HTERT RPE-1 (cell line): ENCODE results near the gene KRT77.
"Not testable (repeated sequence)": the region's sequence is repeated elsewhere in the genome, so short reads cannot be mapped to it uniquely, and the experiment has no call there.

Experiments
- in situ Hi-C: fragments of 300-500 bp; cut with MboI; formaldehyde crosslinking; loops from 4 replicates; pipeline ENCODE4 v1.14.3; 2020; ENCODE audit warnings: low sequenced_read_pairs

Gene KRT77

DNA sequence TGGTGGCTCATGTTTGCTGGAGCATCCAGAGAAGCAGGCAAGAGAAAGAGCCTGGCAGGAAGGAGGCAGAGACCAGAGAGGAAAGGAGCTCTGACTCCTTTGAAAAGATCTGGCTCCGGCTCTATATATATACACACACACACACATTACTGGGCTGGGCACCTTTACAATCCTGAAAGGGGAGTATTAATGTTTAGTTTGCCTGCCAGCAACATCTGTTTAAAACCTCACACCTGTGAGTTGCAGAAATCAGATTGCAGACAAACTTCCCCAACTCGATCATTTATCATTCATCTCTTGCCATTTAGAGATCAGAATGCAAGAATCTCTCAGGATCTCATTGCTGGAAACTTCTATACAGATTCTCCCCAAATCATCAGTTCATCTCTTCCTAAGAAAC, at the start of gene KRT77:
Gene KRT77 (minus strand): TSS at position 101 of the 400 bp plus-strand sequence. CDS start 90 bp downstream, at position 11.
- in situ Hi-C loops, result no loop called here

DNA sequence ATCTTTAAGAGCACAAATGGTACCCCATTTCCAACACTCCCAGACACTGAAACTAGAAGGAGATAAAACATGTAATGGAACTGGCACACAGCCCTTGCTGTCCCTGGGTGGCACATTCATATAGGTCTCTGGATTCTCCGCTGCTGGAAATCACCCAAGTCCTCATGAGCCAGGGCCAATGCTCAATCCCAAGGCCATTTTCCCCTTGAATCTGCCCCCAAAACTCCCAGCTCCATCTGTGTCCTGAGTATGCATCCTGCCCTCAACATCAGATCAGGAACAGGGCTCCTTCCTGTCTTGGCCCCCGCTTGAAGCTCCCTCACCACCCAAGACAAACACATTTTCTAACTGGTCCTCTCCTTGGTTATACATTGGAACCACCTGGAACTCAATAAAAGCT, 49.2 kb upstream of the KRT77 start:
- in situ Hi-C loops, result no loop called here

DNA sequence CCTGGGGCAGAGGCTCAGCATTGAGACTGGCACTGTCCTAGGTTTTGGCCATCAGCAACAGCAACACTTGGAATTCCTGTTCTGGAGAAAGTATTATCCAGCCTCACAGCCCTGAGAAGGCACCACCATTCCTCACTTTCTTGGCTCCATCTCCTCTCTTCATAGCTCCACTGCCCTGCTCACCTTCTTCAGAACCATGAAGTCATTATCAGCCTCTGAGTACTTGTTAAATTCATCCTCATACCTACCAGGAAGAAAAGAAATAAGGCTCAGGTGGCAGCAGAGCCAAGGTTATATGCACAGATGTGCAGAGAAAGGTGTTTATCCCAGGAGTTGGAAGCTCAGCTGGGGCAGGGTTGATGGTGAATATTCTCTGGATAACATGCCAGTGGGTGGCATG, 48.5 kb upstream of the KRT77 start:
- in situ Hi-C loops, result no loop called here

DNA sequence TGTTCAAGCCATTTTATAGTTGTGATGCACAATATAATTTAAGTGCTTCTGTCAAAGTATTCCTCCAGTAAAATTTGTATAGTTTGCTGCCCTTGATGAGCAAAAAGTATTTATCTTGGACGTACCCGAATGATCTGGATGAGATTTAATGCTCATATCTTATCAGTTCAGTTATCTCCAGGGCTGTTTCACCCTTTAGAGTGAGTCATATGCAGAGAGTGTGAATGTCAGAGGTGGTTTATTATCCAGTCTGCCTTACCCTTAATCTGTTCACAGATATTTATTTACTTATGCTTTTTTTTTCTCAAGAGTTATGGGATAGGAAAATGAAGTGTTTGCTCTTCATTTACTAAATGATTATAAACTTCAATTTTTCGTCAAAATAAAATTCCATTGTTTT, 47.2 kb upstream of the KRT77 start:
- in situ Hi-C loops, result not testable (repeated sequence)

DNA sequence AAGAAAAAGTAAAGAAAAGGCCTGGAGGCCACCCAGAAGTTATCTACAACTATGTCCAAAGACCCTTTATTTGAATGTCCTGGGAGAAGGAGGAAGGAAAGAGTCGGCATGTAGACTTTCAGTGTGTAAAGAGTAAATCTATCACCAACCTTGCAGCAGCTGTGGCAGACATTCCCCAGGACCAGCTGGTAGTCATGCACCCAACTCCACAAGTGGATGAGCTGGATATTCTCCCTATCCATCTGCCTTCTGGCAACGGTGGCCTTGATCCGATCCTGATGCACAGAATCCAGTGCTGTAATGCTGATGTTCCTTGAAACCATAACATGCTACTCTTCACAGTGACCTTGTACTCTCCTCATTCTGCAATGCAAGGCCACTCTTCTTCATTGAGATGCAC, 46.5 kb upstream of the KRT77 start:
- in situ Hi-C loops, result no loop called here

DNA sequence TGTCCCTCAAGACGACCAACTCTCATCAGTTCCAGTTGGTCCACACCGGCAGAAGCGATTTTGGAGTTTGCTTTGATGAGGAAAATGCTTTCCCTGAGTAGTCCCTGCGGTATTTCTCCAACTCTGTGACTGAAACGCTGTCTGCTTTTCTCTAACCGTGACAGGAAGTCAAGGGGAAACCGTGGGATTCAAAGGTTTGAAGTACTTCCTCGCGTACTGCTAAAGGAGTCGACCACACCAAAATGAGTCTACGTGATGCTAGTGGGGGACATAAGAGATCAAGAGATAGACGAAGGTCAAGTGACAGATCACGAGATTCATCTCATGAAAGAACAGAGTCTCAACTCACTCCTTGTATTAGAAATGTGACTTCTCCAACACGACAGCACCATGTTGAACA, 45.3 kb upstream of the KRT77 start:
- in situ Hi-C loops, result no loop called here

DNA sequence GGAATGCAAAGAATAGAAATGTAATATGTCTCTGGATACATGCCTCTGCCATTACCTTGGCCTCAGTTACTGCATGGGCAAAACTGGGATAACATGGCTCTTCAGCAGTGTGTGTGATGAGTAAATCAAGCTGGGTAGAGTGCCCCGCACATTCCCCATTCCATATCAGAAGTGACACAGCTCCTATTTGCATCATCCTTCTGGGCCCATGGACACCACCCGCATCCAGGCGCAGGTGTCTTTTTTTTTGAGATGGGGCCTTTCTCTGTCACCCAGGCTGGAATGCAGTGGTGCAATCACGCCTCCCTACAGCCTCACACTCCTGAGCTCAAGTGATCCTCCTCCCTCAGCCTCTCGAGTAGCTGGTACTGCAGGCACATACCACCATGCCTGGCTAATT, 42.2 kb upstream of the KRT77 start:
- in situ Hi-C loops, result no loop called here

DNA sequence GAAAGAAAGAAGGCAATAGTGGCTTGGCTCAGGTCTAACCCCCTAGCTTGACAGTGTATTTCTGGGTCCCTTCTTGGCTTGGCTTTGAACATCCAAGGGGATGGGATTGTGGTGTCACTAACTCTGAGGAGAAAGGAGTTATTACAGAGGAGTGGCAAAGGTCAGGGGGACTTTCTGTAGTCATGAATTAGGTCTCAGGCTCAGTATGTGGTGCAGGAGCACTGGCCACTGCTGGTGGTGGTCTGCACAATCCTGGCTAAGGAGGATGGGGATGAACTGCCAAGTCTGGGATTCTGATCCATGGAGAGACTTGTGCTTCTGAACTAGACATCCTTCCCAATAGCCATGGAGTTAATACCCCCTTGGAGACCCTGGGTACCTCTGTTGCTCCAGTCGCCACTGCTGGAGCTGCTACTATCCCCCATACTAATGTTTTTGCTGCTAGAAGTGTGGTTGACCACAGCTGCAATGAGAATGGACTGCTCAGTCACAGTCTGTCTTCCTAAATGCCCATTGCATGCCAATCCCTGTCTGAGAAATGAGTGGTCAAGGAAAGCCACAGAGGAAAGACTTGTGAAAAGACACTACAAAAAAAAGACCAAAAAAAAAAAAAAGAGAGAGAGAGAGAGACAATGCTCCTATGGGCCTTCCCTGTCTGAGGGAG, 41.3 kb upstream of the KRT77 start:
- in situ Hi-C loops, result no loop called here

DNA sequence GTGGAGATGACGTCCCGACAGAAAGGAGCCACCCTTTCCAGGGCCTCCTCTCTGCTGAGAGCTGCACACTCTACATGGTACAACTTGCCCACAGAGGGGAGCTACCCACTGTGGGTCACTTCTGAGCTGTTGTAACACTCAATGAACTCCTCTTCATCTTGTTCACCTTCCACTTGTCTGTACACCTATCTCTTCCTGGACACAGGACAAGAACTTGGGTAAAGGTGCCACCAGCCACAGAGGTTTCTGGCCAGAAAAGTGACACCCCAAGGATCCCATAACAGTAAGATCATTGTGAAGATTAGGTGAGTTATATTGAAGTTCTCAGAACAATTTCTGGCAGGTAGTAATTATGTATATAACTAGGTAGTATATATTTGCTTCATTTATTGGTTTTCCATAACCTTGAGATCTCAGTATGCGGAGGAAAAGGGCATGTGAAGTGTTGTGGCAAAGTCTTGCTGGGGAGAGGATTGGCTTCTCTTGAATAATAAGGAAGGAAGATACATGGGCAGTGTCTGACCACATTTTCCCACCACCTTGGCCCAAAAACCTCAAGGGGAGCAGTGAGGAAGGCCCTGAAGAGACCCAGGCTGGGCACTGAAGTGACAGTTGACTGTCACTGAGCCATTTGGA, 39.6 kb upstream of the KRT77 start:
- in situ Hi-C loops, result no loop called here

DNA sequence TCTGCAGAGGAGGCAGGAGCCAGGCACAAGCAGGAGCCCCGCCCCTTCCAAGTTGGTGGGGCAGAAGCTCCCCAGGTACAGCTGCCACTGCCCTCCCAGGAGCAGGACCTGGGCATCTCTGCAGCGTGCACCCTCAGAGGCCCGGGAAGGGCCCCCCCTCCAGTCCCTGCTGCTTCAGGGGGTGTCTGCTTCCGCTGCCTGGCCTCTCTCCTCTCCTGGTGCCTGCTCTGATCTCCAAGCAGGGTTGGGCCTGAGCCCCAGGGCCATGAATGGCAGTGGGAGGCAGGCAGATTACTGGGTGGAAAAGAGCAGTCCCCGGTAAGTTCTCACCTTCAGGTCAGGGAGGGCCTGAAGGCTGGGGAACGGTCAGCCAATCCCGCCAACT, 38.9 kb upstream of the KRT77 start:
- in situ Hi-C loops, result no loop called here

DNA sequence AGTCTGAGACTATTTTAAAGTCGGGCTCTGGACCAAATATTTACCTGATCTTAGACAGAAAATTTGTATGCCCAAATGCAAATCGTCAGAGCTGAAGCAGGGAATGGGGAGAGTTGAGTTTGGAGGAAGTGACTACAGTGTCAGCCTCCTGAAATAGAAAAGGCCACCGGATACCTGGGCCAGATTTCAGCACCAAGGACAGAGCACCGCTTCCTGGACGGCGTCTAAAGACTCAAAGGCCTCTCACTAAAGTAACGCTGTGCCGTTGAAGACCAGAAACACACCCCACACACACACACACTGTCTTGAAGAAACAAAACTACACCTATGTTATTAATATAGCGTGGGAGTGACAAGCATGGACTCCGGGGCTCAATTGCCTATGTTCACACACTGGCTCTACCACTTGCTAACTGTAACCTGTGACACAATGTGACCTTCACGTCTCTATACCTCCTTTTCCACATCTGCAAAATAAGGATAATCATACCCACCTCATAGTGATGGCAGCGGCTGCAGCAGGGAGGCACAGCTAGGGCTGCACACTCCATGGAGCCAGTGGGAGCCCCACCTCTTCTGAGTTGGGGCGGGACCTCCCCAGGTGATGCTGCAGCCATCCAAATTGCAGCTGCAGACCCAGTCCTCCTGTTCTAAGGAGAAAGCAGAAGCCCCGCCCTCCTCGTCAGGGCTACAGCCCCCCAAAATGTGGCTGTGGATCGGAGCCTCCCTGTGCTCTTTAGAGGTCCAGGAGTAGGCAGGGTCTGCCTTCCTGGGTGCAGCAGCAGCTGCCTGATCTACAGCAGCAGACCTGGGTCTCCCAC, 38.3 kb upstream of the KRT77 start:
- in situ Hi-C loops, result no loop called here

DNA sequence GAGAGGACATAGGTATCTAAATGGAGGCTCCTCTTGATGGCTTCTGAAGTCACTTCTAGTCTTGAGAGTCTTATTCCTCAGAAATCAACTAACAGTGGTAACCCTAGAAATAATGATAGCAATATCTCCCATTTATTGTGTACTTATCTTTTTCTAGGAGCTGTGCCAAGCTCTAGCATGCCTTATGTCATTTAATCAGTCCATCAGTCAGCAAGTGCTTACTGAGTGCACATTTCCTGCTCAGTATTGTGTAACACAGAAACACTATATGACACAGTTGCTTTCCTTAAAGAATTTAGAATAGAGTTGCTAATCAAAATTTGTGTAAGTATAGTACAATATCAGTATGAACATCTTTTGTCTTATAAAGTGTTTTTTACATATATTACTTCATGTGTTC, 37.3 kb upstream of the KRT77 start:
- in situ Hi-C loops, result no loop called here

DNA sequence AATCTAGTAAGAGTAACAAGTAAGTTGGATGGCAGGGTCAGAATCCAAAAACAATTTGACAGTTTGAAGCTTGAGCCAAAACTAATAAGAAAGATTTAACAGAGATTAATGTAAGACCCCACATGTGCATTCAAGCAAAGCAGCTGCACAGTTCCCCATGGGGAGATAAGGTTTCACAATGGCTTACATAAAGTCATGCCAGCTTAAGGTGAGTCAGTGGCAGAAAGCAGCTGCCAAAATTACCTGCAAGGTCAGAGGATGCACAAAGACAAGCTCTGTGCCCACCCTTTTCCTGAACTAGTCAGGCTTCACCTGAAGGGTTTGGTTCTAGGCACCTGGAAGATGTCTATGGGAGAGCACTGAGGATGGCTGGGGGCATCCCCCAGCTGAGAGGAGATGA, 36.6 kb upstream of the KRT77 start:
- in situ Hi-C loops, result no loop called here

DNA sequence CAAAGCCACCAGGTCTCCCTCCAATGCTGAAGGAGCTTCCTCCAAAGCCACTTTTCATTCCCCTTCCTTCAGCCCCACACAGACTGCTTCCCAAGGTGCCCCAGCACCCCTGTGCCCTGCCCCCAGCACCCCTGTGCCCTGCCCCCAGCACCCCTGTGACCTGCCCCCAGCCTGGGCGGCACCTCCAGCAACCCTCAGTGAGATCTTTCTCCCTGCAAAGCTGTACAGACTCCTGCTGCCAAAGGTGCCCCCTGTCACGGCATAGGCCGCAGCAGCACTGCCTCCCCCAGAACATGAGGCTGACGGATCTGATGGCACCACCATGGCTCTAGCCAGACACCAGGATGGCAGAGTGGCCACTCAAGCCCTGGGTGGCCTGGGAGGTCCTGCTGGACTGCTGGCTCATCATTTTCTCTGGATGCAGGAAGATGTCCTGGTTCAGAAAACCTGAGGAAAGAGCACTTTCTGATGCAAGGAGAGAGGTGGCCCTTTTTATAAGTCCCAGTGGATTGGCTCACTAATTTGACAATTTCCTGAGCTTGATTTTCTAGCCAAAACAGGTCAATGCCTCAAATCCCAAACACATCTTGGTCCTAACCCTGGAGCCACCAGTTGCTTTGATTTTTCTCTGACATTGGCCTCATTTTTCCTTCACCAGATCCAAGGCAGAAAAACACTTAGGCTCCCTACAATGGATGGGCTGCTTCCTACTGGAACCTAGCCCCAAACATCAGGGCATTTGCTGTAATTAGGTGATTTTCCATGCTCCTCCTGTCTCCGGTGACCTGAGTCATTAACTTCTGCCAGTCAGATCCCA, 32.7 kb upstream of the KRT77 start:
- in situ Hi-C loops, result no loop called here

DNA sequence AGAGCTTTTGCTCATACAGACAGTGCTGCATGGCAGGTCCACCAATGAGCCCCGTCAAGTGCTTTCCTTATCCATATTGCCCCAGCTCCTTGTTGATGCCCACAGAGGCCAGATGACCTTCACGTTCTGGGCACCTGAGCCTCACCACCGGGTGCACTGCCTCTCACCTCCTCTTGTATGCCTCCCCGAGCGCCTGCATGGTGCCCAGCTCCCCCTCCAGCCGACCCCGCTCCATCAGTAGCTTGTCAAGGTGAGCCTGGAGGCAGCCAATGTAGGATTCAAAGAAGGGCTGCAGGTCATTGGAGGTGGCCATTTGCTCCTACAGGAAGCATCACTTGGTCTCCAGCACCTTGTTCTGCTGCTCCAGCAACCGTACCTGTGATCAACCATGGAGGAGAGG, 31.8 kb upstream of the KRT77 start:
- in situ Hi-C loops, result no loop called here

DNA sequence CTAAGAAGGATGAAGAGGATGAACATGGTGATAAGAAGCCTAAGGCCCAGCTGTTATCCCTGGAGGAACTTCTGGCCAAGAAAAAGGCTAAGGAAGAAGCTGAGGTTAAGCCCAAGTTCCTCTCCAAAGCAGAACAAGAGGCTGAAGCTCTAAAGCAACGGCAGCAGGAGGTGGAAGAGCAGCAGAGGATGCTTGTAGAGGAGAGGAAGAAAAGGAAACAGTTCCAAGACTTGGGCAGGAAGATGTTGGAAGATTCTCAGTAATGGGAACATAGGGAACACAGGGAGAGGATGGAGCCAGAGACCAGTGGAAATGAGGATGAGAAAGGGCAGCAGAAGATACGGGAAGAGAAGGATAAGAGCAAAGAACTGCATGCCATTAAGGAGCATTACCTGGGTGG, 27.5 kb upstream of the KRT77 start:
- in situ Hi-C loops, result no loop called here

DNA sequence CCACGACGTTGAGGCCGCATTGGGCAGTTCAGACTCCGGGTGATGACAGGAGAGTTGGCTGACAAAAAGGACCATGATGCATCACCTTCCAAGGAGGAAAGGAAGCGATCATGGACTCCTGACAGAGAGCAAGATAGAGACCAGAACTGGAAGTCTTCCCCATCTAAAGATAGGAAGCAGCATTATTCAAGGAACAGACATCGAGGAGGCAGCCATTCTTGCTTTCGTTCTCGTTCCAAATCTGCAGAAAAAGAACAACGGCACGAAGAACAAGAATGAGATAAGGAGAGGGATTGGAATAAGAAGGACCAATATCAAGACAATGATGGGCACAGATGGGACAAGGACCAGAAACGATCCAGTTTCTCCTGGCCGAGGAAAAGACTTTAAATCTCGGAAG, 27.1 kb upstream of the KRT77 start:
- in situ Hi-C loops, result no loop called here

DNA sequence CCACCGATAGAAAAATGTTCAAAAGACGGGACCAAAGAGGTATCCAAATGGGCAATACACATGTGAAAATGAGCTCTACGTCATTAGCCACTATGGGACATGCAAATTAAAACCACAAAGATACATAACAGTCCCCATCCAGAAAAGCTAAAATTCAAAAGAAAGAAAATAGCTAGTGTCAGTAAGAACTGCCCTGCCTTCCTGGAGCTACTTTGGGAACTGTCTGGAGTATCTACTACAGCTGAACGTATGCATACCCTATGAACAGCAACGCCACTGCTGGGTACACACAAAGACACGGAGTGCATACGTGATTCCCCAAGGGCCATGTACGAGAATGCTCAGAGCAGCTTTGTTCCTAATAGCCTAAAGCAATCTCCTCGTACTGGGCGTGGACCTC, 25.8 kb upstream of the KRT77 start:
- in situ Hi-C loops, result no loop called here

DNA sequence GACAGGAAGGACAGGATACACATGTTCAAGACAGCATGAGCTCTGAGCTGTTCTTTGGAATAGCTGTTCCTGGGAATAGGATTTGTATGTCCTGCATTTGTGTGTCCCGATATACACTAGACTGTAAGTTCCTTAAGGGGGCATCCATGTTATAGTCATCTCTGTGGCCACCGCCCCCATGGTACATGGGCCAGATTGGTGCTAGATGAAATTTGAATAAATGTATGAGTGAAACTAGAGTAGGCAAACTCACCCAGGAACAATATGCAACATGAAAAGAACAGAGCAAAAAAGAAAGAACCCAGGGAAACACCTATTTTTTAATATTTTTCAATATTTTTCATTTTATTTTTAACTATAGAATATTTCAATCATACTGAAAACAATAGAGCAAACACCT, 25.1 kb upstream of the KRT77 start:
- in situ Hi-C loops, result no loop called here

DNA sequence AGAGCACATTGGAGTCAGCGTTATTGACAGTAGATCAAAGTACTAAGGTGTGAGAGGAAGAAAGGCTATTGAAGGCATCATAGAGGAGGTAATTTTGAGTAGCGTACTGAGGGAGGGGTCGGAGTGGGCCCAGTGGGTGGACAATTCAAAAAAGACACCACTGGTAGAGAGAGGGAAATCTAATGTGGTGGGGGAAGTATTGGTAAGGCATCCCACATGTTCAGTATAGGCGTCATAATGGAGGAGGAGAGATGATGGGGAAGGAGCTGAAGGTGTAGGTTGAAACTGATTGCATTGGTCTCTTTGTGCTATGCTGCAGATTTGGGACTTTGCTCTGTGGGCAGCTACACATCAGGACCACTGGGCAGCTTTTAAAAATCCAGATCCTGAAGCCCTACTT, 23.7 kb upstream of the KRT77 start:
- in situ Hi-C loops, result no loop called here

DNA sequence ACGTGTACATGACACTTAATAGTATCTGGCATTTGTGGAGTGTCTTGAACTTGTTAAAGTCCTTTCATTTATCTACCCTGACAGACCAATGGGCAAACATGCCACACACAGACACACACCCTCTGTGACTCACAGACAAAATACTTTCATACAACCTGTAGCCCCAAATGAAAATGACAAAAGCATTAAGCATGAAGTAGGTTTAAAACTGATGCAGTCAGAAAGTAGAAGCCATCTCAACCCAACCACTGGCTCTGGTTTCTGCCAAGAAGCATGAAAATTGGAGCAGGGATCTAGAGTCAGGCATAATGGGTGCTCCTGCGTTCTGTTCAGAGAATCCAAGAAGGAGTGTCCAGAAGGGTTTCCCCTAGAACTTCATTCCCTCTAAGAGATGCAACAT, 23.1 kb upstream of the KRT77 start:
- in situ Hi-C loops, result no loop called here
